Renal pelvis (tissue), 4 donors: ENCODE measurements around the gene SNRNP70. TPM values are rescaled to one million over a fixed set of nuclear protein-coding genes. Genes with fewer than 3 reads are reported as not detected.

Source experiments
- DNase-seq: peaks from one replicate; pipeline ENCODE4 v3.0.0-alpha.2; 2013
- polyA plus RNA-seq, 3 donors: library from polyadenylated mRNA; unstranded; fragments of 120-200 nt; gene quantifications; one replicate each; pipeline ENCODE4 v1.2.1, GENCODE V29; 2013; ENCODE audit not compliant: insufficient read length in 3 of 3

SNRNP70 gene
- polyA plus RNA-seq, 3 donors: 322 to 406 (median 393) TPM

GRCh38 chr19:49155820-49156346, 70.6 kb downstream of the SNRNP70 start:
- DNase-seq: no peak

DNA sequence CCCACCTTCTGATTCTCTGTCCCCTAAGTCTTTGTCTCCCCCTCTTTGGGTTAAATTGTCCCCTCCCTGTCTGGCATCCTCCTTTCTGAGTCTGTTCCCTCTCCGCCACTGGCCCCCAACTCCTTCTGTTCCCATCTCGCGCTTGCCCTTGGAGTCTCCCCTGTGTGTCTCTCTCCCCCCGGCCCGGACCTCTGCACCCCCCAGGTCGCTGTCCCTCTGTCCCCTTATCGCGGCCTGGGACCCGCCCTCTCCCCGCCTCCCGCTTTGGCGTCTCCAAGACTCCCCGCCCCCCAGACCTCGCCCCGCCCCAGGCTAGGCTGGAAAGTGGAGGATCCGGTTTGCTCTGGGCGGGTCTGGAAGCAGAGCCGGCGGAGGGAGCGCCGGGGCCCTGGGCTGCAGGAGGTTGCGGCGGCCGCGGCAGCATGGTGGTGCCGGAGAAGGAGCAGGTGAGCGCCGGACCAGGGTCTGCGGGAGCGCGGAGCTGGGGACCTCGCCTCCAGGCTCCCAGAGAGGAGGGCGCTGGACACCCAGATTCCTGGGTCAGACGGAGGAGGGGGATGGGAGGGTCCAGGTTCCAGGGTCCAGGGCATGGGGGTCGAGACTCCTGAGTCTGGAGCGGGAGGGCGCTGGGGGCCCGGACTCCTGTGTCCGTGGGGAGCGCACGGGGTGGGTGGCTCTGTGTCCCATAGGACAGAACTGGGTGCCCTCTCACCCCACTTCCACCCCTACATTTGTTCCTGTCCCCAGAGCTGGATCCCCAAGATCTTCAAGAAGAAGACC, 72.4 kb downstream of the SNRNP70 start, which contains the start of gene TRPM4:
Gene TRPM4 (plus strand): TSS at position 348 of the 780 bp plus-strand sequence. CDS start 75 bp downstream, at position 423.
- DNase-seq: peak; percentile 91

Other genes starting within 250 kb of the SNRNP70 start
- 10 to 100 TPM; 38.3 to 44.8 (median 43.3) TPM for gene HSD17B14, start 249.0 kb upstream of the SNRNP70 start, polyA plus RNA-seq
- gene PLEKHA4, start 216.8 kb upstream of the SNRNP70 start, polyA plus RNA-seq: 10 to 100 TPM; 25.2 to 29.4 (median 25.7) TPM
- 10 to 100 TPM; 33.8 to 36.6 (median 33.9) TPM for gene PPP1R15A, start 213.0 kb upstream of the SNRNP70 start, polyA plus RNA-seq
- 1 to 10 TPM in 1 of 3 donors, under 1 TPM in 2; 0.70 to 1.5 (median 0.96) TPM for gene TULP2, start 186.7 kb upstream of the SNRNP70 start, polyA plus RNA-seq
- gene NUCB1, start 185.1 kb upstream of the SNRNP70 start, polyA plus RNA-seq: 100 to 1,000 TPM; 311 to 334 (median 332) TPM
- 10 to 100 TPM in 1 of 3 donors, 1 to 10 TPM in 2; 8.5 to 11.6 (median 9.7) TPM for gene DHDH, start 151.8 kb upstream of the SNRNP70 start, polyA plus RNA-seq
- 10 to 100 TPM; 76.5 to 91.9 (median 87.6) TPM for gene BAX, start 130.6 kb upstream of the SNRNP70 start, polyA plus RNA-seq
- gene FTL, start 120.1 kb upstream of the SNRNP70 start, polyA plus RNA-seq: 1,000 to 10,000 TPM; 2,476 to 3,205 (median 2,712) TPM
- 10 to 100 TPM; 42.9 to 56.7 (median 55.5) TPM for gene GYS1, start 92.1 kb upstream of the SNRNP70 start, polyA plus RNA-seq
- gene RUVBL2, start 91.6 kb upstream of the SNRNP70 start, polyA plus RNA-seq: 100 to 1,000 TPM in 2 of 3 donors, 10 to 100 TPM in 1; 96.2 to 118 (median 101) TPM
- under 1 TPM in 2 of 3 donors, not detected in 1; 0.30 to 0.71 TPM for gene LHB, start 68.4 kb upstream of the SNRNP70 start, polyA plus RNA-seq
- not detected for gene CGB3, start 61.1 kb upstream of the SNRNP70 start, polyA plus RNA-seq
- gene CGB2, start 53.6 kb upstream of the SNRNP70 start, polyA plus RNA-seq: not detected
- gene CGB1, start 48.6 kb upstream of the SNRNP70 start, polyA plus RNA-seq: not detected
- gene CGB5, start 41.6 kb upstream of the SNRNP70 start, polyA plus RNA-seq: under 1 TPM in 1 of 3 donors, not detected in 2; 0.20 TPM
- under 1 TPM in 1 of 3 donors, not detected in 2; 0.39 TPM for gene CGB8, start 36.3 kb upstream of the SNRNP70 start, polyA plus RNA-seq
- 1 to 10 TPM in 2 of 3 donors, under 1 TPM in 1; 0.74 to 1.4 (median 1.2) TPM for gene CGB7, start 27.7 kb upstream of the SNRNP70 start, polyA plus RNA-seq
- 1 to 10 TPM; 3.2 to 6.5 (median 5.7) TPM for gene NTF4, start 20.6 kb upstream of the SNRNP70 start, polyA plus RNA-seq
- gene KCNA7, start 12.8 kb upstream of the SNRNP70 start, polyA plus RNA-seq: under 1 TPM; 0.03 to 0.13 (median 0.05) TPM
- 10 to 100 TPM in 2 of 3 donors, 1 to 10 TPM in 1; 9.0 to 11.5 (median 10.1) TPM for gene LIN7B, start 28.9 kb downstream of the SNRNP70 start, polyA plus RNA-seq
- gene C19orf73, start 33.7 kb downstream of the SNRNP70 start, polyA plus RNA-seq: 1 to 10 TPM; 1.1 to 1.4 (median 1.1) TPM
- gene PPFIA3, start 34.1 kb downstream of the SNRNP70 start, polyA plus RNA-seq: 1 to 10 TPM; 6.7 to 9.4 (median 9.0) TPM
- gene HRC, start 69.9 kb downstream of the SNRNP70 start, polyA plus RNA-seq: 10 to 100 TPM; 24.8 to 36.4 (median 33.1) TPM
- 10 to 100 TPM; 29.4 to 62.7 (median 39.0) TPM for gene TRPM4, start 72.3 kb downstream of the SNRNP70 start, polyA plus RNA-seq
- gene SLC6A16, start 239.7 kb downstream of the SNRNP70 start, polyA plus RNA-seq: 1 to 10 TPM; 2.3 to 5.7 (median 4.6) TPM
- 10 to 100 TPM; 26.6 to 38.2 (median 36.4) TPM for gene CD37, start 250.0 kb downstream of the SNRNP70 start, polyA plus RNA-seq